K562 (cell line): Measurements from ENCODE around the gene GINS2. TPM values are rescaled to one million over a fixed set of nuclear protein-coding genes. Genes with fewer than 3 reads are reported as not detected.

ENCODE experiments used
- ATAC-seq: fragments of 200-7000 bp; cut with Tn5 transposase; 3 replicates; pipeline ENCODE4 v1.9.1; 2020; ENCODE audit warnings: moderate library complexity
- BruUV-seq: library from RNA; stranded (reverse); fragments of 400-500 nt; replicated peaks from 2 replicates; lab custom pipeline; 2021; lab: Mats Ljungman, UMichigan
- CTCF ChIA-PET: fragments of 300-600 bp; formaldehyde crosslinking; extraction: SDS; loops from one replicate; lab custom pipeline; 2021; ENCODE audit warnings: low intra/inter-chr PET ratio; lab: Yijun Ruan, JAX
- POLR2A ChIA-PET: fragments of 300-600, 350-650 bp; sonication (Branson Sonifier 250); formaldehyde crosslinking; extraction: SDS; loops from one replicate; lab custom pipeline; 2021; ENCODE audit warnings: antibody characterized with exemption, inconsistent platforms; lab: Yijun Ruan, JAX
- DNase-seq, 4 experiments: peaks; one replicate each; pipeline versions ENCODE4 v3.0.0 to v3.0.0-alpha.2; 2011 to 2018; ENCODE audit warnings: low spot score in 3 of 4, mixed read lengths in 3 of 4; ENCODE audit errors: extremely low read depth in 1 of 4
- FAIRE-seq: peaks from 2 replicates; lab custom pipeline; 2011; peaks lifted over from hg19 to GRCh38; lab: Jason Lieb, UNC
- H2AFZ ChIP-seq: 2 replicates; pipeline ENCODE4 v1.6.0; 2011; ENCODE audit warnings: low read depth, low read length, control low read depth, inconsistent platforms
- H3K27ac ChIP-seq: fragments of 200-600 bp; 3 replicates; pipeline ENCODE4 v1.8.0; 2011; ENCODE audit warnings: low read depth, mild to moderate bottlenecking, control low read depth, inconsistent platforms, low read length, moderate library complexity, mixed read lengths; ENCODE audit errors: extremely low read depth
- H3K27me3 ChIP-seq, 2 experiments: fragments of 300-600 bp in 1 of 2; 2 replicates in 1 of 2; 3 replicates in 1 of 2; pipeline versions ENCODE4 v1.6.0 to v1.8.0; 2011; ENCODE audit warnings: inconsistent platforms in 2 of 2, low read length in 2 of 2, mild to moderate bottlenecking in 1 of 2, mixed read lengths in 1 of 2, moderate library complexity in 1 of 2; ENCODE audit not compliant: control insufficient read depth in 2 of 2, insufficient read depth in 2 of 2
- H3K36me3 ChIP-seq: fragments of 300-600 bp; 3 replicates; pipeline ENCODE4 v1.8.0; 2011; ENCODE audit warnings: mild to moderate bottlenecking, low read length, inconsistent platforms; ENCODE audit not compliant: control insufficient read depth, insufficient read depth
- H3K4me1 ChIP-seq, 2 experiments: fragments of 200-600 bp in 1 of 2; replicated peaks in 1 of 2; 2 replicates in 1 of 2; 3 replicates in 1 of 2; pipeline versions ENCODE4 v1.5.1 to v1.8.0; 2011; ENCODE audit warnings: inconsistent platforms in 2 of 2, low read length in 2 of 2, mild to moderate bottlenecking in 1 of 2, mixed read lengths in 1 of 2, moderate library complexity in 1 of 2; ENCODE audit not compliant: control insufficient read depth in 2 of 2, insufficient read depth in 2 of 2
- H3K4me2 ChIP-seq: 2 replicates; pipeline ENCODE4 v1.6.1; 2011; ENCODE audit warnings: low read length, control low read depth, inconsistent platforms, mixed read lengths; ENCODE audit not compliant: insufficient read depth
- H3K4me3 ChIP-seq: fragments of 200-600 bp; sonication (generic), shearing (Covaris generic); 2 replicates; pipeline ENCODE4 v1.5.1; 2016; ENCODE audit warnings: control low read depth, inconsistent platforms
- H3K79me2 ChIP-seq: fragments of 200-600 bp; 3 replicates; pipeline ENCODE4 v1.8.0; 2011; ENCODE audit warnings: low read length, inconsistent platforms; ENCODE audit not compliant: control insufficient read depth, insufficient read depth
- H3K9ac ChIP-seq, 2 experiments: 2 replicates each; pipeline versions ENCODE4 v1.6.0 to v1.6.1; 2011; ENCODE audit warnings: low read depth in 2 of 2, low read length in 2 of 2, control low read depth in 1 of 2, inconsistent platforms in 1 of 2, mild to moderate bottlenecking in 1 of 2, mixed read lengths in 1 of 2; ENCODE audit not compliant: insufficient read depth in 1 of 2
- H3K9me1 ChIP-seq: one replicate; pipeline ENCODE4 v1.6.0; 2011; ENCODE audit warnings: inconsistent platforms, mild to moderate bottlenecking, low read length, moderate library complexity; ENCODE audit not compliant: control insufficient read depth, insufficient read depth
- H3K9me3 ChIP-seq: replicated peaks from 2 replicates; pipeline ENCODE4 v1.5.1; 2011; ENCODE audit warnings: low read depth, low read length, inconsistent platforms; ENCODE audit not compliant: control insufficient read depth, insufficient read depth
- H4K20me1 ChIP-seq: replicated peaks from 2 replicates; pipeline ENCODE4 v1.6.1; 2011; ENCODE audit warnings: low read length, inconsistent platforms, mixed read lengths; ENCODE audit not compliant: control insufficient read depth, insufficient read depth
- ATF6 ChIP-seq: sonication (generic); formaldehyde crosslinking; IDR thresholded peaks from 2 replicates; pipeline ENCODE4 v1.4.0; 2020; ENCODE audit warnings: mild to moderate bottlenecking, missing genetic modification reagents
- C11orf30 ChIP-seq: fragments of 450-650 bp; IDR thresholded peaks from 2 replicates; pipeline ENCODE4 v1.6.1; 2016; ENCODE audit warnings: low read depth, mild to moderate bottlenecking
- CBFA2T3 ChIP-seq: fragments of 450-650 bp; IDR thresholded peaks from 2 replicates; pipeline ENCODE4 v1.6.1; 2017
- CHD1 ChIP-seq: fragments of 200-600 bp; sonication (generic); IDR thresholded peaks from one replicate; pipeline ENCODE4 v1.6.1; 2012; ENCODE audit warnings: mild to moderate bottlenecking, moderate library complexity, low read length, inconsistent platforms
- ELF1 ChIP-seq: fragments of 200-800 bp; sonication (Bioruptor generic); IDR thresholded peaks from 2 replicates; pipeline ENCODE4 v1.6.1; 2016; ENCODE audit warnings: missing genetic modification characterization, missing compliant biosample characterization
- ETV1 ChIP-seq: fragments of 450-650 bp; conservative IDR thresholded peaks from 2 replicates; pipeline ENCODE4 v1.6.1; 2016; ENCODE audit warnings: missing genetic modification characterization, control low read depth, low read depth, missing compliant biosample characterization
- FOXJ2 ChIP-seq: fragments of 200-800 bp; sonication (Bioruptor generic); IDR thresholded peaks from 2 replicates; pipeline ENCODE4 v1.6.1; 2016; ENCODE audit warnings: missing genetic modification characterization, missing compliant biosample characterization
- GTF2E2 ChIP-seq: fragments of 200-800 bp; sonication (Bioruptor generic); IDR thresholded peaks from 2 replicates; pipeline ENCODE4 v1.6.1; 2016; ENCODE audit warnings: missing genetic modification characterization, missing compliant biosample characterization
- HDAC2 ChIP-seq: fragments of 450-650 bp; IDR thresholded peaks from 2 replicates; pipeline ENCODE4 v1.6.1; 2016; ENCODE audit warnings: mild to moderate bottlenecking
- MAFK ChIP-seq: IDR thresholded peaks from 2 replicates; pipeline ENCODE4 v1.6.1; 2011; ENCODE audit warnings: low read length, improper control_type of control experiment
- MECOM ChIP-seq: fragments of 250-450 bp; sonication (Bioruptor Pico); IDR thresholded peaks from 2 replicates; pipeline ENCODE4 v1.8.0; 2022; ENCODE audit warnings: inconsistent platforms
- NKRF ChIP-seq: fragments of 450-650 bp; IDR thresholded peaks from 2 replicates; pipeline ENCODE4 v1.6.1; 2016; ENCODE audit warnings: borderline replicate concordance
- RBM14 ChIP-seq: fragments of 200-400 bp; formaldehyde crosslinking; IDR thresholded peaks from 2 replicates; pipeline ENCODE4 v1.6.1; 2018; ENCODE audit warnings: low read depth, mild to moderate bottlenecking, low read length, moderate library complexity, borderline replicate concordance; ENCODE audit not compliant: insufficient read depth
- RUNX1 ChIP-seq: sonication (generic); IDR thresholded peaks from 2 replicates; pipeline ENCODE4 v1.6.1; 2016; ENCODE audit warnings: antibody characterized with exemption, low read depth
- TAL1 ChIP-seq: fragments of 450-650 bp; IDR thresholded peaks from 2 replicates; pipeline ENCODE4 v1.6.1; 2016; ENCODE audit warnings: mild to moderate bottlenecking
- TFAP4 ChIP-seq: sonication (generic); formaldehyde crosslinking; IDR thresholded peaks from 2 replicates; pipeline ENCODE4 v1.8.0; 2022; ENCODE audit warnings: missing genetic modification reagents, mild to moderate bottlenecking, moderate library complexity, borderline replicate concordance
- TGIF2 ChIP-seq: sonication (generic); formaldehyde crosslinking; IDR thresholded peaks from 2 replicates; pipeline ENCODE4 v1.8.1; 2022; ENCODE audit warnings: mild to moderate bottlenecking, missing genetic modification reagents, moderate library complexity
- ZNF121 ChIP-seq: sonication (generic); formaldehyde crosslinking; conservative IDR thresholded peaks from 2 replicates; pipeline ENCODE4 v1.8.0; 2022; ENCODE audit warnings: missing genetic modification reagents
- ZNF668 ChIP-seq: fragments of 250-450 bp; sonication (Bioruptor Pico); IDR thresholded peaks from 2 replicates; pipeline ENCODE4 v1.8.0; 2022; ENCODE audit warnings: mild to moderate bottlenecking, inconsistent platforms
- WGBS: fragments of 100-300 bp; shearing (Covaris generic); methylation state at CpG from one replicate; pipeline ENCODE4 v1.1.6; 2016; ENCODE audit warnings: low coverage, mixed read lengths; ENCODE audit not compliant: insufficient coverage; ENCODE audit errors: missing lambda C conversion rate; 5-methylcytosine and 5-hydroxymethylcytosine counted together
- in situ Hi-C: fragments of 300-500 bp; cut with MboI; formaldehyde crosslinking; loops from 4 replicates; pipeline ENCODE4 v1.15.0; 2018; ENCODE audit warnings: inconsistent platforms, mixed read lengths
- intact Hi-C: fragments of 100-400 bp; cut with micrococcal nuclease; formaldehyde crosslinking; loops from 2 replicates; pipeline ENCODE4 v1.14.2; 2022
- polyA plus RNA-seq, 8 experiments: library from polyadenylated mRNA; depleted of rRNA in 4 of 8; stranded (reverse) in 5 of 8; unstranded in 3 of 8; fragments of >200 nt; fragmentation: Nextera tagmentation in 2 of 8; fragmentation: Illumina TruSeq in 1 of 8; extraction: Ambion mirVana in 2 of 8; extraction: Trizol in 1 of 8; gene quantifications; 2 replicates each; pipeline versions ENCODE4 v1.2.1 to v1.2.3, GENCODE V29; 2011 to 2014; ENCODE audit warnings: inconsistent platforms in 1 of 8, missing spikeins in 1 of 8
- total RNA-seq, 7 experiments: library from RNA; depleted of rRNA in 6 of 7; stranded (reverse); fragments of >200 nt in 6 of 7; fragmentation: Illumina TruSeq in 2 of 7; extraction: Trizol in 2 of 7; gene quantifications; 2 replicates each; pipeline versions ENCODE4 v1.2.1 to v1.2.3, GENCODE V29; 2011 to 2021; ENCODE audit warnings: low replicate concordance in 1 of 7

GINS2 gene
- total and polyA plus RNA-seq, 9 of the 15 experiments (the other 6 are each of a cell fraction or from before 2014, with no cell fraction given) = 40.4 to 76.2 (median 44.6) TPM

- TF ChIP-seq CHD1 (no peak), TFAP4 (CRISPR knock-in tag) (no peak), TAL1 (no peak), TGIF2 (CRISPR knock-in tag) (no peak), CBFA2T3 (no peak), ELF1 (tag) (no peak), GTF2E2 (tag) (no peak), ZNF121 (CRISPR knock-in tag) (no peak), ATF6 (CRISPR knock-in tag) (no peak), NKRF (no peak), C11orf30 (no peak), MECOM (CRISPR knock-in tag) (no peak), RUNX1 (no peak), MAFK (no peak), FOXJ2 (tag) (no peak), RBM14 (no peak), ZNF668 (no peak), ETV1 (tag) (no peak), HDAC2 (no peak)
- no peak for ATAC-seq
- H3K4me2 ChIP-seq = no peak overlapping the region
- H3K9ac ChIP-seq = no peak overlapping the region
- no peak overlapping the region for H2AFZ ChIP-seq
- in situ Hi-C loops = loop anchor here (10.0 kb wide), 1 partner anchor 288 kb away; no protein-coding TSS in a partner anchor
- no peak for FAIRE-seq
- no peaks in the 10 kb centered on the region for H3K9me1 ChIP-seq
- DNase-seq = no peak
- 0 out of 2 replicates have a peak, but pooled peaks cover 8% of the 10 kb centered on the region for H4K20me1 ChIP-seq
- intact Hi-C loops = loop anchor here (10.0 kb wide), 1 partner anchor 138 kb away; no protein-coding TSS in a partner anchor
- ChIA-PET CTCF (no interaction called here), POLR2A (no interaction called here)
- 4% methylated on average over 9 of the region's 9 CpGs for WGBS
- peaks cover 6% of the 10 kb centered on the region for H3K9me3 ChIP-seq
- H3K79me2 ChIP-seq = no peaks in the 10 kb centered on the region
- no peaks in the 10 kb centered on the region for H3K36me3 ChIP-seq
- no peak overlapping the region for H3K4me3 ChIP-seq
- BruUV-seq = no TSS peak
- no peak overlapping the region for H3K27ac ChIP-seq
- H3K27me3 ChIP-seq = peaks cover 30 to 62% of the 10 kb centered on the region in 2 experiments
- H3K4me1 ChIP-seq = peaks cover 0 to 35% of the 10 kb centered on the region in 2 experiments; a peak in 2 of 5 replicates
Observed at GRCh38 chr16:85712801-85713200, 24.0 kb upstream of the GINS2 start.
